ENCODE measurements around the gene C2CD4D. TPM values are rescaled to one million over a fixed set of nuclear protein-coding genes. Genes with fewer than 3 reads are reported as not detected.

The C2CD4D gene
- total RNA-seq, 1 experiment from 2014 or later = 0.94 TPM

- no peaks in the 10 kb centered on the region for H3K9me3 Mint-ChIP-seq
- ChIA-PET CTCF (interaction anchor here (0.5 to 3.1 kb wide), 51 partner anchors 9 to 392 kb away, joined by 3 to 24 read pairs (median 4); partner anchors contain the start of genes CELF3, CGN, MRPL9 and RIIAD1), POLR2A (interaction anchor here (1.3 kb wide), 1 partner anchor 9 kb away, joined by 5 read pairs; no protein-coding TSS in a partner anchor)
- peaks cover 3% of the 10 kb centered on the region; the same call in 1 of the 2 replicates for H3K36me3 Mint-ChIP-seq
- peak overlapping the region; percentile 77 for H3K4me3 Mint-ChIP-seq
- TF ChIP-seq ZNF263 (CRISPR knock-in tag; IDR thresholded peaks at IDR 0.05; ENCODE audit: low read depth) = no peak
- no peak for TF ChIP-seq NR2C2 (CRISPR knock-in tag; IDR thresholded peaks at IDR 0.05)
- no peak for TF ChIP-seq TEAD1 (CRISPR knock-in tag; IDR thresholded peaks at IDR 0.05)
- no peak for TF ChIP-seq FOXJ3 (CRISPR knock-in tag; IDR thresholded peaks at IDR 0.05; ENCODE audit: borderline replicate concordance)
- TF ChIP-seq CBFB (CRISPR knock-in tag; IDR thresholded peaks at IDR 0.05; ENCODE audit: low read depth) = no peak
- TF ChIP-seq FOXK1 (CRISPR knock-in tag; IDR thresholded peaks at IDR 0.05) = no peak
- TF ChIP-seq, protein P1, sequence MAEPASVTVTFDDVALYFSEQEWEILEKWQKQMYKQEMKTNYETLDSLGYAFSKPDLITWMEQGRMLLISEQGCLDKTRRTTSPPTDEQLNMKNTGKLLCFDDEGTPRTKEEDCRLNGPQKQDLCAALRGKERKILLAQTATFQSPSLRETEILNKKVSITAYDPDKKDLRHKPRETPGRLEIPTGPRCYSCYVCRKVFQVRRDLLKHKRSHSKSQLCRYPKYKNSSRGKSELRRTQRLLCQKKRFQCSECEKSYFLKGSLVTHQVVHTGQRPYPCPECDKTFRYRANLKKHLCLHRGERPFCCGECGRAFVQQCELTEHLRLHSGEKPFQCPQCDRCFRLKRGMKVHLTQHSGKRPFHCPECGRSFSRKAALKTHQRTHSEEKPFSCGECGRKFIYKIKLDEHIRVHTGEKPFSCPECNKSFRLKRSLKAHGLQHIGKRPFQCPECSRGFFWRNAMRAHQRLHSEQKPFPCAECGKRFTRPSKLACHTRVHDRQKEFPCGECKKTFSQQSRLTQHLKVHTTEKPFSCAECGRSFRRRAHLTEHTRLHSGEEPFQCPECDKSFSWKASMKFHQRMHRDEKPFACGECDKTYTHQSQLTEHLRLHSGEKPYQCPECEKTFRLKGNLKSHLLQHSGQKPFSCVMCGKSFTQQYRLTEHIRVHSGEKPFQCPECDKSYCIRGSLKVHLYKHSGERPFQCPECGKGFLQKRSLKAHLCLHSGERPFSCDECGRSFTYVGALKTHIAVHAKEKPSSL (CRISPR knock-in tag; conservative IDR thresholded peaks at IDR 0.05) = no peak
- H3K4me1 Mint-ChIP-seq = peaks cover 28% of the 10 kb centered on the region
- ATAC-seq (no peak), DNase-seq (ENCODE audit: low spot score) (no peak)
- peaks cover 36% of the 10 kb centered on the region for H3K27me3 Mint-ChIP-seq (ENCODE audit: low read depth)
- H3K27ac Mint-ChIP-seq = no peak overlapping the region
Measured at GRCh38 chr1:151837197-151837596, 2.4 kb downstream of the C2CD4D start.

DNA sequence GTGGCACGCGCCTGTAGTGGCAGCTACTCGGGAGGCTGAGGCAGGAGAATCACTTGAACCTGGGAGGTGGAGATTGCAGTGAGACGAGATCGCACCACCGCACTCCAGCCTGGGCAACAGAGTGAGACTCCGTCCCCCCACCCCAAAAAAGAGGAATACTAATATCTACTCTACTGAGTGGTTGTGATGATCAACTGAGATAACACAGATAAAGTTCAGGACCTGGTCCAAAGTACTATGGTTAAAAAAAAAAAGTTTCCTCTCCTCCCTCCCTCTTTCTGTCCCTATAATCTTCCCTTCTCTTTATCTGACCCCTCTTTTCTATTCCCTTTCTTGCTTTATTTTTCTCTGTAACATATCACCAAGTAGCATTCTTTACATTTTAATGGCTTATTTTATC is 4.0 kb downstream of the C2CD4D start:
- H3K4me1 Mint-ChIP-seq = peaks cover 32% of the 10 kb centered on the region
- ATAC-seq = no peak
- H3K4me3 Mint-ChIP-seq = no peak overlapping the region
- peaks cover 26% of the 10 kb centered on the region for H3K27me3 Mint-ChIP-seq (ENCODE audit: low read depth)
- ChIA-PET POLR2A (no interaction called here), CTCF (interaction anchor here (0.9 to 3.1 kb wide), 13 partner anchors 10 to 300 kb away, joined by 3 to 24 read pairs (median 13); partner anchors contain the start of genes CELF3, MRPL9, RIIAD1 and TDRKH)
- TF ChIP-seq SOX15 (CRISPR knock-in tag; IDR thresholded peaks at IDR 0.05) = no peak
- no peak for TF ChIP-seq PRRX2 (CRISPR knock-in tag; IDR thresholded peaks at IDR 0.05)
- TF ChIP-seq GTF2I (CRISPR knock-in tag; conservative IDR thresholded peaks at IDR 0.05) = no peak
- no peak for TF ChIP-seq SP1 (CRISPR knock-in tag; conservative IDR thresholded peaks at IDR 0.05)
- no peak for TF ChIP-seq JAZF1 (CRISPR knock-in tag; IDR thresholded peaks at IDR 0.05)
- TF ChIP-seq, protein P1 (CRISPR knock-in tag; conservative IDR thresholded peaks at IDR 0.05) = no peak
- TF ChIP-seq EMX1 (CRISPR knock-in tag; IDR thresholded peaks at IDR 0.05) = no peak
- TF ChIP-seq, protein P2, sequence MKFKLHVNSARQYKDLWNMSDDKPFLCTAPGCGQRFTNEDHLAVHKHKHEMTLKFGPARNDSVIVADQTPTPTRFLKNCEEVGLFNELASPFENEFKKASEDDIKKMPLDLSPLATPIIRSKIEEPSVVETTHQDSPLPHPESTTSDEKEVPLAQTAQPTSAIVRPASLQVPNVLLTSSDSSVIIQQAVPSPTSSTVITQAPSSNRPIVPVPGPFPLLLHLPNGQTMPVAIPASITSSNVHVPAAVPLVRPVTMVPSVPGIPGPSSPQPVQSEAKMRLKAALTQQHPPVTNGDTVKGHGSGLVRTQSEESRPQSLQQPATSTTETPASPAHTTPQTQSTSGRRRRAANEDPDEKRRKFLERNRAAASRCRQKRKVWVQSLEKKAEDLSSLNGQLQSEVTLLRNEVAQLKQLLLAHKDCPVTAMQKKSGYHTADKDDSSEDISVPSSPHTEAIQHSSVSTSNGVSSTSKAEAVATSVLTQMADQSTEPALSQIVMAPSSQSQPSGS (CRISPR knock-in tag; IDR thresholded peaks at IDR 0.05; ENCODE audit: borderline replicate concordance, low read depth) = no peak
- TF ChIP-seq, protein P3, sequence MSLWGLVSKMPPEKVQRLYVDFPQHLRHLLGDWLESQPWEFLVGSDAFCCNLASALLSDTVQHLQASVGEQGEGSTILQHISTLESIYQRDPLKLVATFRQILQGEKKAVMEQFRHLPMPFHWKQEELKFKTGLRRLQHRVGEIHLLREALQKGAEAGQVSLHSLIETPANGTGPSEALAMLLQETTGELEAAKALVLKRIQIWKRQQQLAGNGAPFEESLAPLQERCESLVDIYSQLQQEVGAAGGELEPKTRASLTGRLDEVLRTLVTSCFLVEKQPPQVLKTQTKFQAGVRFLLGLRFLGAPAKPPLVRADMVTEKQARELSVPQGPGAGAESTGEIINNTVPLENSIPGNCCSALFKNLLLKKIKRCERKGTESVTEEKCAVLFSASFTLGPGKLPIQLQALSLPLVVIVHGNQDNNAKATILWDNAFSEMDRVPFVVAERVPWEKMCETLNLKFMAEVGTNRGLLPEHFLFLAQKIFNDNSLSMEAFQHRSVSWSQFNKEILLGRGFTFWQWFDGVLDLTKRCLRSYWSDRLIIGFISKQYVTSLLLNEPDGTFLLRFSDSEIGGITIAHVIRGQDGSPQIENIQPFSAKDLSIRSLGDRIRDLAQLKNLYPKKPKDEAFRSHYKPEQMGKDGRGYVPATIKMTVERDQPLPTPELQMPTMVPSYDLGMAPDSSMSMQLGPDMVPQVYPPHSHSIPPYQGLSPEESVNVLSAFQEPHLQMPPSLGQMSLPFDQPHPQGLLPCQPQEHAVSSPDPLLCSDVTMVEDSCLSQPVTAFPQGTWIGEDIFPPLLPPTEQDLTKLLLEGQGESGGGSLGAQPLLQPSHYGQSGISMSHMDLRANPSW (CRISPR knock-in tag; conservative IDR thresholded peaks at IDR 0.05; ENCODE audit: low read depth) = no peak
- no peak for TF ChIP-seq NFYB (CRISPR knock-in tag; conservative IDR thresholded peaks at IDR 0.05; ENCODE audit: low read depth)
- no peak for TF ChIP-seq MYBL2 (CRISPR knock-in tag; IDR thresholded peaks at IDR 0.05)
- no peak for DNase-seq (ENCODE audit: low spot score)
- H3K27ac Mint-ChIP-seq = no peak overlapping the region
- H3K9me3 Mint-ChIP-seq = no peaks in the 10 kb centered on the region
- H3K36me3 Mint-ChIP-seq = no peaks in the 10 kb centered on the region

Measured in WTC11 (cell line).